Natural killer cell treated with Interleukin-12 subunit alpha and Interleukin-12 subunit beta and Interleukin-15 and Interleukin-18, amount 100 ng/mL, for 72 hours (primary cell): ENCODE results near the gene KCNT2. TPM values are rescaled to one million over a fixed set of nuclear protein-coding genes. Genes with fewer than 3 reads are reported as not detected.

Experiments
- ATAC-seq, 2 donors: fragments of 150-1000 bp; cut with Tn5 transposase in 1 of 2; sonication (Bioruptor Pico), chemical (Tn5 transposase) in 1 of 2; 2 replicates each; pipeline ENCODE4 v1.10.0; 2021
- DNase-seq: peaks from one replicate; pipeline ENCODE4 v3.0.0; 2022; ENCODE audit warnings: low spot score
- H3K27ac Mint-ChIP-seq, 2 donors: 1 replicate in 1 of 2; 2 replicates in 1 of 2; pipeline ENCODE4 v1.8.0; 2022; ENCODE audit warnings: mixed read lengths in 2 of 2, mild to moderate bottlenecking in 1 of 2, moderate library complexity in 1 of 2
- H3K27me3 Mint-ChIP-seq, 2 donors: 1 replicate in 1 of 2; 2 replicates in 1 of 2; pipeline ENCODE4 v1.8.0; 2022; ENCODE audit warnings: mixed read lengths in 2 of 2
- H3K36me3 Mint-ChIP-seq: one replicate; pipeline ENCODE4 v1.8.0; 2022; ENCODE audit warnings: mixed read lengths
- H3K4me1 Mint-ChIP-seq, 2 donors: 1 replicate in 1 of 2; 2 replicates in 1 of 2; pipeline ENCODE4 v1.8.0; 2022; ENCODE audit warnings: low read depth in 2 of 2, mixed read lengths in 2 of 2, mild to moderate bottlenecking in 1 of 2
- H3K4me3 Mint-ChIP-seq: one replicate; pipeline ENCODE4 v1.8.0; 2022; ENCODE audit warnings: mixed read lengths
- H3K9me3 Mint-ChIP-seq: 2 replicates; pipeline ENCODE4 v1.8.0; 2022; ENCODE audit warnings: mixed read lengths
- total RNA-seq, 2 donors: library from RNA; stranded (reverse); gene quantifications; one replicate each; pipeline ENCODE4 v1.2.3, GENCODE V29; 2022

Gene KCNT2
- total RNA-seq, 2 donors from 2014 or later: not detected

- Mint-ChIP-seq H3K9me3 (peaks cover 9% of the 10 kb centered on the region), H3K4me3 (no peak overlapping the region)
Observed at GRCh38 chr1:196467230-196467925, 140.9 kb downstream of the KCNT2 start.

DNA sequence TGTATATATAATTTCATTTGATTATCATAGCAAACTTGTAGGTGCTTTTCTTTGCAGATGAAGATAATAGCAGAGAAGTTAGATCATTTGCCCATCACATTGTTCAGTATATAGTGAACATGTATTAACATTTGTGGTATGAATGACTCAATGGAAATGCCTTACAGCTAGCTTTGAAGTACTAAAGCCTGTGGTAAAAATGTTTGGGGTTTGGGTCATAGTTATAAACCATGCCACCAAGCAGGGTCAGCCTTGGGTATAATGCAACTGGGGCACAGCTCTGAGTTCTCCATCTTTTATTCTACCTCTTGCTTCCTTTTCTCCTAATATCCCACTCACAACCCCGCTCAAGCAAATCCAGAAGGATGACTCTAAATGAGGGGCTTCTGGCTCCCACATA lies 141.6 kb downstream of the KCNT2 start:
- H3K27ac Mint-ChIP-seq: no peak overlapping the region
- H3K4me1 Mint-ChIP-seq: no peaks in the 10 kb centered on the region
- DNase-seq (no peak), ATAC-seq (no peak)
- no peak overlapping the region for H3K4me3 Mint-ChIP-seq
- no peaks in the 10 kb centered on the region for H3K27me3 Mint-ChIP-seq
- no peaks in the 10 kb centered on the region for H3K36me3 Mint-ChIP-seq
- peaks cover 5% of the 10 kb centered on the region for H3K9me3 Mint-ChIP-seq

More at GRCh38 chr1:196467230-196467925, 140.9 kb downstream of the KCNT2 start:
- no peaks in the 10 kb centered on the region for H3K4me1 Mint-ChIP-seq
- ATAC-seq (no peak), DNase-seq (no peak)
- H3K36me3 Mint-ChIP-seq: no peaks in the 10 kb centered on the region
- no peaks in the 10 kb centered on the region for H3K27me3 Mint-ChIP-seq
- no peak overlapping the region for H3K27ac Mint-ChIP-seq

DNA sequence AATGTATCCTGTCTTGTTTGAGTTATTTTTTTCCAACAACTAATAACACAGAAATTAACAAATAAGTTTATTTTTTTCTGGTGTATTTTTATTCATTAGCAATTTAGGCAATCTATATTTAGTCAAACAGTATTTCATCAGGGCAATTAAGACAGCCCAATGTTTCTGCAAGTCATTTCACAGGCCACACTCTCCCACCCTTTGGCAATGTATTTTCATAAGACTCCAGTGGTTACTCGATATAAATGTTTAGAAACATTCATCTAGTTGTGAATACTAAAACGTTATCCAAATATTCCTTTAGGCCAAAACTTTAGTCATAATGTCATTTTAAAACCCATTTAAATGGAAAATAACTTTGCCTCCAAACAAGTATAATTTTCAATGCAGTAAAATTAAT lies 142.1 kb downstream of the KCNT2 start:
- no peak overlapping the region for H3K27ac Mint-ChIP-seq
- no peak overlapping the region for H3K4me3 Mint-ChIP-seq
- H3K36me3 Mint-ChIP-seq: no peaks in the 10 kb centered on the region
- ATAC-seq (no peak), DNase-seq (no peak)
- peaks cover 5% of the 10 kb centered on the region for H3K9me3 Mint-ChIP-seq
- no peaks in the 10 kb centered on the region for H3K4me1 Mint-ChIP-seq
- no peaks in the 10 kb centered on the region for H3K27me3 Mint-ChIP-seq

- H3K9me3 Mint-ChIP-seq: peaks cover 6% of the 10 kb centered on the region
- H3K4me3 Mint-ChIP-seq: no peak overlapping the region
- no peaks in the 10 kb centered on the region for H3K27me3 Mint-ChIP-seq
- H3K27ac Mint-ChIP-seq: no peak overlapping the region
- ATAC-seq (no peak), DNase-seq (no peak)
- no peaks in the 10 kb centered on the region for H3K36me3 Mint-ChIP-seq
- H3K4me1 Mint-ChIP-seq: no peaks in the 10 kb centered on the region
Observed at GRCh38 chr1:196464480-196464941, 143.7 kb downstream of the KCNT2 start.

DNA sequence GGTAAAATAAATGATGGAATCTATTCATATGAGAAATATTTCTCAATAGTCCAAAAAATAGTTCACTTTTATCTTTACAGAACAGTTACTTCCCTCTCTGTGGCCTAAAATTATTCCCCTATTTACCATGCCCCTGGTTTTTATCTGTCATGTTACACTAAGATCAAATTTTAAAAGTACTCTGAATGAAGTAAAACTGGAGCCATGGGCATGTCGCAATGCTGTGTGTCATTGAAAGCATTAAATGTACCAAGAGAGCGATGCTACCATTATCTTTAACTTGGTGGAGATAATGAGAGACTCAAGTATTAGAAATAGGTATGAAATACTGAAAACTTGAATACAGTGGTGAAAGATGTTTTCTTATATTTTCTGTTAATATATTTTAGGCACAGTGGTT lies 146.2 kb downstream of the KCNT2 start:
- no peak for ATAC-seq
- peaks cover 6% of the 10 kb centered on the region for H3K9me3 Mint-ChIP-seq
- no peak overlapping the region for H3K27ac Mint-ChIP-seq
- no peak overlapping the region for H3K4me3 Mint-ChIP-seq
- DNase-seq: no peak
- H3K36me3 Mint-ChIP-seq: no peaks in the 10 kb centered on the region
- no peaks in the 10 kb centered on the region for H3K4me1 Mint-ChIP-seq
- no peaks in the 10 kb centered on the region for H3K27me3 Mint-ChIP-seq

DNA sequence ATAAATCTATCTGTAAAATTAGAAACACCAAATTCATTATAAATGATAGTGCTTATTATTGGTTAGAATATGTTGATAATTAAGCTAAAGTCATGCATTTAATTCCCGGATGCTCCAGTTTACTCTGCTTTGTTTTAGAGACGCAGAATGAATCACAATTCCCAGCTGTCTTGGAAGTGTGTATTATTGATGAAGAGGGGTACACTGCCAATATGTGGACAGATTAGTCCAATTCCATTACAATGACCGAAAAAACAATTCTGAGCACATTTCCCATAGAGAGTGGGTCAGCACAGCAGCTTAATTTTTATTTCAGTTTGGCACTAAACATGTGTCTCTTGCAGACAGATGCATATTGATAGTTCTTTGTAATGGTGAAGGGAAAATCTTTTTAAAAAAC lies 146.7 kb downstream of the KCNT2 start:
- Mint-ChIP-seq H3K4me3 (no peak overlapping the region), H3K27me3 (no peaks in the 10 kb centered on the region), H3K9me3 (peaks cover 6% of the 10 kb centered on the region), H3K4me1 (no peaks in the 10 kb centered on the region), H3K36me3 (peaks cover 4% of the 10 kb centered on the region), H3K27ac (no peak overlapping the region)
- DNase-seq: no peak
- no peak for ATAC-seq

DNA sequence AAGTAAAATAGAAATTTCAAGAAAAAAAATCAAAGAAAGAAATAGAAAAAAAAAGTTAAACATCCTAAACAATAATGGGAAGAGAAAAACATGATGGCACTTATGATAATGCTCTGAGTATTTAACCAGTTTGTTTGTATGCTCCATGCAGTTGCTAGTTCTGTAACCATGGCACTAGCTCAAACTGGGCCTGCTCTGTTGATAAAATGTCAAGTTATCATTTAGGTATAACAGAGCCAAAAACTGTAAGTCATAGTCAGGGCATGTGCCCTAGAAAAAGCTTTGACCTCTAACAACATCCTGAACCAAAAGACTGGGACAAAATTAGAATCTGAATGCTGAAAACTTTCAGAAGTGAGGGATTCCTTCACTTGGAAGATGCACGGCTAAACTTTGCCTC lies 148.9 kb downstream of the KCNT2 start:
- no peak overlapping the region for H3K27ac Mint-ChIP-seq
- peaks cover 6% of the 10 kb centered on the region for H3K36me3 Mint-ChIP-seq
- H3K9me3 Mint-ChIP-seq: peaks cover 13% of the 10 kb centered on the region
- no peaks in the 10 kb centered on the region for H3K27me3 Mint-ChIP-seq
- DNase-seq: no peak
- ATAC-seq: no peak
- no peaks in the 10 kb centered on the region for H3K4me1 Mint-ChIP-seq
- H3K4me3 Mint-ChIP-seq: no peak overlapping the region

GRCh38 chr1:196454792-196455191 lies 153.4 kb downstream of the KCNT2 start:
- no peak for DNase-seq
- Mint-ChIP-seq H3K9me3 (peaks cover 20% of the 10 kb centered on the region), H3K36me3 (peaks cover 6% of the 10 kb centered on the region), H3K4me3 (no peak overlapping the region), H3K27me3 (no peaks in the 10 kb centered on the region), H3K4me1 (no peaks in the 10 kb centered on the region), H3K27ac (no peak overlapping the region)
- ATAC-seq: no peak

GRCh38 chr1:196451103-196451502 lies 157.1 kb downstream of the KCNT2 start:
- H3K27me3 Mint-ChIP-seq: no peaks in the 10 kb centered on the region
- H3K36me3 Mint-ChIP-seq: no peaks in the 10 kb centered on the region
- no peak overlapping the region for H3K27ac Mint-ChIP-seq
- no peak for DNase-seq
- H3K9me3 Mint-ChIP-seq: peaks cover 21% of the 10 kb centered on the region
- H3K4me1 Mint-ChIP-seq: no peaks in the 10 kb centered on the region
- ATAC-seq: no peak
- no peak overlapping the region for H3K4me3 Mint-ChIP-seq

GRCh38 chr1:196450143-196451095 lies 157.8 kb downstream of the KCNT2 start:
- H3K4me3 Mint-ChIP-seq: no peak overlapping the region
- ATAC-seq (no peak), DNase-seq (no peak)
- no peaks in the 10 kb centered on the region for H3K36me3 Mint-ChIP-seq
- no peaks in the 10 kb centered on the region for H3K27me3 Mint-ChIP-seq
- H3K27ac Mint-ChIP-seq: no peak overlapping the region
- peaks cover 17% of the 10 kb centered on the region for H3K9me3 Mint-ChIP-seq
- H3K4me1 Mint-ChIP-seq: no peaks in the 10 kb centered on the region

DNA sequence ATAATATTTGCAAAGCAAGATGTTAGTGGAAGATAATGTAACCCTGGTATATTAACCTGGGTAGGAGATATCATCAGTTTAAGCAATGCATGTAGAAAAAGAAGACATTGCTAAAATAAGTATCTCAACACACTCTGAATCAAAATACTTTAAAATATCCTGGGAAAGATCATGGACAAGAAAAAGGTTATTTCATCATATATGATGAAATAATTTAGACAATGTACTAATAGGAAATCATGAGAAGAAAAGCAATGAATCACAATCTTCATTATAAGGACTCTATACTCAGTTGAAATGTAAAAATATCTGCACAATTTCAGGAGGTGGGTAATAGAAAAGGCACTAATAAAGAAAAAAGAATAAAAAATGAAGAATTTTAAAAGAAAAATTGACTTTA lies 158.8 kb downstream of the KCNT2 start:
- Mint-ChIP-seq H3K9me3 (peaks cover 15% of the 10 kb centered on the region), H3K4me3 (no peak overlapping the region), H3K4me1 (no peaks in the 10 kb centered on the region), H3K27ac (no peak overlapping the region), H3K36me3 (no peaks in the 10 kb centered on the region), H3K27me3 (no peaks in the 10 kb centered on the region)
- ATAC-seq (no peak), DNase-seq (no peak)

DNA sequence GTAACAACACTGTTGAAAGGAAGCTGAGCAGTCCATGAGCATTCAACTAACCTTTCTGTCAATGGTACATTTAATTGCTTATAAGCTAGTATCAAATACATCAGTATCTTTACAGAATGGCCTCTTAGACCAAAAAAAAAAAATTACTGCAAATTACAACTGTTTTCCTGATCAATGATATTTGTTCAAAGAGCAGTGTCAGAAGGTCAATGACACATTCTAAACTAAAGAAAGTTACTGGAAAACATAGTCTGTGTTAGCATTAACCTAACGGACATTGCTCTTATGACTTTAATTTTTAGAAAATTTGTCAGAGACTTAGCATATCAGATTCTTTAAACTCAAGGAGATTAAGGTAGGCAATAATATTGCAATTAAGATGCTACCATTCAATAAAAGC lies 162.5 kb downstream of the KCNT2 start:
- no peaks in the 10 kb centered on the region for H3K4me1 Mint-ChIP-seq
- ATAC-seq (no peak), DNase-seq (no peak)
- H3K27me3 Mint-ChIP-seq: no peaks in the 10 kb centered on the region
- no peak overlapping the region for H3K27ac Mint-ChIP-seq
- peaks cover 8% of the 10 kb centered on the region for H3K9me3 Mint-ChIP-seq
- no peaks in the 10 kb centered on the region for H3K36me3 Mint-ChIP-seq
- H3K4me3 Mint-ChIP-seq: no peak overlapping the region

- Mint-ChIP-seq H3K9me3 (peaks cover 8% of the 10 kb centered on the region), H3K4me3 (no peak overlapping the region), H3K36me3 (no peaks in the 10 kb centered on the region), H3K27me3 (no peaks in the 10 kb centered on the region), H3K4me1 (no peaks in the 10 kb centered on the region), H3K27ac (no peak overlapping the region)
- ATAC-seq (no peak), DNase-seq (no peak)
Observed at GRCh38 chr1:196444634-196445033, 163.6 kb downstream of the KCNT2 start.

GRCh38 chr1:196442366-196442765 lies 165.9 kb downstream of the KCNT2 start:
- ATAC-seq (no peak), DNase-seq (no peak)
- Mint-ChIP-seq H3K9me3 (peaks cover 6% of the 10 kb centered on the region), H3K27me3 (no peaks in the 10 kb centered on the region), H3K36me3 (no peaks in the 10 kb centered on the region), H3K4me3 (no peak overlapping the region), H3K27ac (no peak overlapping the region), H3K4me1 (no peaks in the 10 kb centered on the region)
